Suprapubic skin (tissue), 4 donors: ENCODE data around the gene SPDYE16. TPM values are rescaled to one million over a fixed set of nuclear protein-coding genes. Genes with fewer than 3 reads are reported as not detected.
"Not testable (repeated sequence)": the region's sequence is repeated elsewhere in the genome, so short reads cannot be mapped to it uniquely, and the experiment has no call there.

Experiments
- DNase-seq, 2 donors: peaks; one replicate each; pipeline ENCODE4 v3.0.0-alpha.2; 2019; ENCODE audit warnings: low spot score in 2 of 2
- H3K27ac ChIP-seq: fragments of 200-600 bp; sonication (generic); one replicate; pipeline ENCODE4 v1.5.1; 2019
- H3K27me3 ChIP-seq: fragments of 200-600 bp; sonication (generic); one replicate; pipeline ENCODE4 v1.5.1; 2019
- H3K36me3 ChIP-seq: fragments of 200-600 bp; sonication (generic); one replicate; pipeline ENCODE4 v1.5.1; 2019
- H3K4me1 ChIP-seq: fragments of 200-600 bp; sonication (generic); one replicate; pipeline ENCODE4 v1.5.1; 2019
- H3K4me3 ChIP-seq: fragments of 200-600 bp; sonication (generic); one replicate; pipeline ENCODE4 v1.5.1; 2019; ENCODE audit warnings: mild to moderate bottlenecking
- H3K9me3 ChIP-seq: fragments of 200-600 bp; sonication (generic); one replicate; pipeline ENCODE4 v1.5.1; 2019
- WGBS: methylation state at CpG from one replicate; pipeline ENCODE4 v1.1.5; 2018; 5-methylcytosine and 5-hydroxymethylcytosine counted together
- total RNA-seq, 4 donors: library from RNA; depleted of rRNA; stranded (reverse); fragments of >200 nt; gene quantifications; one replicate each; pipeline ENCODE4 v1.1.0, GENCODE V29; 2016

The SPDYE16 gene
- total RNA-seq, 4 donors from 2014 or later, result 3.6 TPM; not detected in 3

DNA sequence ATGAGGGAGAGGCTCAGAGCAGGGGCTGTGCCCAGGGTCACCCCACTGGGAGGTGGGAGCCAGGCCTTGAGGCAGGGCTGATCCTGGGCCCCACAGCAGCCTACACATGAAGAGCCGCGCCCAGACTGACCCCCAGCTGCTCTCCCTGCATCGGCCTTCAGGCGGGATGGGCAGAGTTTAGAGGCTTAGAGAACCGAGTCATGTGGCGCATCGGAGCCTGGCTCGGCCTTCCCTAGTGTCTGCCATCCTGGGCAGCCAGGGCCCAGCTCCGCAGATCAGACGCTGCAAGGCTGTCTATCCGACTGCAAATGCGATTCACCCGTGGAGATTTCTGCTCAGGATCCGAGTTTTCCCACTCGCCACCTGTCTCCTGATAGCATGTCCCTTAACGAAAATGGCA lies 40.3 kb downstream of the SPDYE16 start:
- 91% methylated on average over 4 of the region's 16 CpGs for WGBS

DNA sequence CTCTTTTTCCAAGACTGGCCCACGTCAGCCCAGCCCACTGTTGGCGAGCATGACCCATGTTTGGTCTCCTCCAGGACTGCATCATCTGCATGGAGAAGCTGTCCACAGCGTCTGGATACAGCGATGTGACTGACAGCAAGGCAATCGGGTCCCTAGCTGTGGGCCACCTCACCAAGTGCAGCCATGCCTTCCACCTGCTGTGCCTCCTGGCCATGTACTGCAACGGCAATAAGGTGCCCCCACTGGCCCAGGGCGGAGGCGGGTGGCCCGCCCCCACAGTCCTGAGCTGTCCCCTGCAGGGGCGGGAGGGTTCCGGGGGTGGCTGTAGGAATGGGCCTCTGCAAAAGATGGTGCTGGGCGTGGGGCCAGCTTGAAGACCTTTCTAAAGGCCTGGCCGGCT lies 40.9 kb downstream of the SPDYE16 start:
- peak in 1 of 2 donors; percentile 53 for DNase-seq
- H3K9me3 ChIP-seq, result not testable (repeated sequence)

More for the DNA sequence above, 40.3 kb downstream of the SPDYE16 start:
- H3K4me3 ChIP-seq, H3K4me1 ChIP-seq, H3K27ac ChIP-seq, H3K9me3 ChIP-seq, DNase-seq, H3K27me3 ChIP-seq: not testable (repeated sequence)
- peaks cover 38% of the 10 kb centered on the region for H3K36me3 ChIP-seq

GRCh38 chr7:76499924-76500241 lies 43.2 kb downstream of the SPDYE16 start:
- DNase-seq, H3K27ac ChIP-seq, H3K4me1 ChIP-seq, H3K9me3 ChIP-seq, H3K4me3 ChIP-seq, H3K27me3 ChIP-seq: not testable (repeated sequence)
- 90% methylated on average over 4 of the region's 19 CpGs for WGBS
- peaks cover 19% of the 10 kb centered on the region for H3K36me3 ChIP-seq

More for the DNA sequence above, 40.9 kb downstream of the SPDYE16 start:
- H3K27me3 ChIP-seq, H3K4me3 ChIP-seq, H3K27ac ChIP-seq, H3K4me1 ChIP-seq: not testable (repeated sequence)
- peaks cover 38% of the 10 kb centered on the region for H3K36me3 ChIP-seq
- 78% methylated on average over 4 of the region's 13 CpGs for WGBS

DNA sequence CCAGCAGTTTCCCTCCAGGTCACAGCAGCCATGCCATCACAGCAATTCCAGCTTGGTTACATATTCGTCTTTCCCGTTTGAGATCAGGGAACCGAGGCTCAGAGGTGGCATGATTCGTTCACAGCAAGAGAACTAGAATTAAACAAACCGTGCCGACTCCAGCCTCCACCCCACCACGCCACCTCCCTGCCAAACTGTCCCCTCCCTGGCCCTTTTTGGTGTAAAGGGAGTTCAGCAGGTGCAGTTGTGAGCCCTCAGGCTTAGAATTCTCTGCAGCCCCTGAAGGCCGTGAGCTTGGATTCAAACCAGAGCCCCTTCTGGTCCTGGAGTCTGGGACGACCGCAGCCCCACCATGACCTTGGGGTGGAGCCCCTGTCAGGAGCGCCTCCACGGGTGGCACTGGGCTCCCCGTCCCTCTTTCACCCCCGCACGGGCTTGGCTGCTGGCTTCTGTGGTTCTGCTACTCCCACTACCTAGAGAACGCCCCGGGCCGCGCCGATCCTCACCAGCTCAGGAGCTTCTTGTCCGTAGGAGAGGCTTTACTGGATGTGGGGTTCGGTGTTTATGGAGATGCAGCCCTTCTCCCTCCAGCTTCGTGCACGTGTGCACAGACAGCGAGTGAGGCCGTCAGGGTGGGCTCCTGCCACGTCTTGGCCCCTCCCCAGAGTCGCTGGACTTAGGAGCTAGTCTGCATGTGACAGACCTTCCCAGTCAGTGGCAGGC lies 43.7 kb downstream of the SPDYE16 start:
- H3K27ac ChIP-seq, H3K4me1 ChIP-seq, H3K9me3 ChIP-seq, DNase-seq, H3K27me3 ChIP-seq, H3K4me3 ChIP-seq: not testable (repeated sequence)
- H3K36me3 ChIP-seq, result peaks cover 14% of the 10 kb centered on the region
- WGBS, result 77% methylated on average over 5 of the region's 28 CpGs

GRCh38 chr7:76498583-76499200 lies 44.4 kb downstream of the SPDYE16 start:
- DNase-seq, H3K27ac ChIP-seq, H3K9me3 ChIP-seq, H3K27me3 ChIP-seq, H3K4me1 ChIP-seq, H3K4me3 ChIP-seq: not testable (repeated sequence)
- peaks cover 13% of the 10 kb centered on the region for H3K36me3 ChIP-seq
- WGBS, result no CpG with 5 or more reads among the region's 10 CpGs

GRCh38 chr7:76497918-76498582 lies 45.0 kb downstream of the SPDYE16 start:
- H3K9me3 ChIP-seq, H3K27me3 ChIP-seq, H3K27ac ChIP-seq, H3K4me1 ChIP-seq, DNase-seq, H3K4me3 ChIP-seq: not testable (repeated sequence)
- H3K36me3 ChIP-seq, result peaks cover 11% of the 10 kb centered on the region
- WGBS, result no CpG with 5 or more reads among the region's 27 CpGs

DNA sequence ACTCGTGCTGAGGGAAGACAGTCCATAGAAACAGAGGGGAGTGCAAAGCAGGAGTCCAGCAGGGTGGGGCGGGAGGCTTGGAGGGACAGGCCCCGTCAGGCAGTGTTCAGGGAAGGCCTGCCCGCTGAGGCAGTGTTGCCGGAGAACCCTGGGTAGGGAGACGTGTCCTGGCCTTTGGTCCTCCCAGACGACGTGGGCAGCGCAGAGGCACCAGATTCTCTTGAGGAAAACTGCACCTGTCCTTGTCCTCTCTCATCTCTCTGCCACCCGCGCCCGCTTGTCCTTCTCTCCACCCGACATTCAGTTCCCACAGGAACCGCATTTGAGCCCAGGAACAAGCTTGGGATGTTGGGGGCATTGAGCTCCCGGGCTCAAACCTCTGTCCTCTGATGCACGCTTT lies 47.4 kb downstream of the SPDYE16 start:
- not testable (repeated sequence) for H3K27me3 ChIP-seq, H3K4me3 ChIP-seq, H3K9me3 ChIP-seq, H3K27ac ChIP-seq, DNase-seq, H3K4me1 ChIP-seq, H3K36me3 ChIP-seq
- no CpG with 5 or more reads among the region's 16 CpGs for WGBS

GRCh38 chr7:76492139-76492538 lies 51.0 kb downstream of the SPDYE16 start:
- H3K27me3 ChIP-seq, H3K4me1 ChIP-seq, H3K4me3 ChIP-seq, H3K27ac ChIP-seq, H3K36me3 ChIP-seq, H3K9me3 ChIP-seq, DNase-seq: not testable (repeated sequence)
- no CpG with 5 or more reads among the region's 10 CpGs for WGBS

DNA sequence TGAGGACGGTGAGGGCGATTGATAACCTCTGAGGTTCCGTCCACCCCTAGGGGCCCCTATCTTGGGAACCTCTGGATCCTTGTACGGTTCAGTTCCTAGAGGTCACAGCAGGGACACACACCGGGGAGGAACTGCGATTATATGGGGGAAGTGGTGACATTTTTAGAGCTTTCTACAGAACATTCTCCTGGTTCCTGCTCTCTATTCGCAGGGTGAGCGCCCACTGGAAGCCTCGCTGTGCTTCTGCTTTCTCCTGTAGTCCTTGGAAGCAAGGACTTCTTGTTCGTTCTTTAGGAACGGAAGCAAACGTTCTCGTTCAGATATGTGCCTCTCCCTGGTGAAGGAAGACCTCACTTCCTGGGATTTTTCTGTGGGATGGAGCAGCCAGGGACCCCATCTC lies 55.1 kb downstream of the SPDYE16 start:
- H3K27me3 ChIP-seq, H3K27ac ChIP-seq, H3K4me1 ChIP-seq, H3K4me3 ChIP-seq, H3K9me3 ChIP-seq, DNase-seq: not testable (repeated sequence)
- no CpG with 5 or more reads among the region's 13 CpGs for WGBS
- H3K36me3 ChIP-seq, result peaks cover 14% of the 10 kb centered on the region

DNA sequence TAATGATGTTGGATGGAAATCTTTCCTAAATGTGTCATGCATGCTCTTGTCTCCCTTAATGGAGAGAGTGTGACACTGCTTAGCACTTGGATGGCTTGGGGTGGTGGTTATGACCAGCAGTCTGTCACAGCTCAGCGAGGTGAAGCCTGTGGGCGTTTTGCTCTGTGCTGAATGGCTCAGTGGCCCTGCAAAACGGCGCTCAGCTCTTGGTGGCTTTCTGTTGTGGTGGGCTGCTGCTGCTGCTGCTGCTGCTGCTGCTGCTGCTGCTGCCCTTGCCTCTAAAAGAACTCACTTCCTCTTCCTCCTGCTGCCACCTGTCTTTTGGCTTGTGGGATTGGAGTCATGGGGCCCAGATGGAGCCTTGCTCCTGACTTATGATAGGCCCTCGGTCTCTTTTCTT lies 56.5 kb downstream of the SPDYE16 start:
- H3K4me1 ChIP-seq, H3K4me3 ChIP-seq, H3K9me3 ChIP-seq, H3K27ac ChIP-seq, DNase-seq, H3K27me3 ChIP-seq: not testable (repeated sequence)
- no CpG with 5 or more reads among the region's 5 CpGs for whole genome bisulfite sequencing
- H3K36me3 ChIP-seq, result peaks cover 18% of the 10 kb centered on the region

GRCh38 chr7:76485822-76486610 lies 57.1 kb downstream of the SPDYE16 start:
- DNase-seq, H3K4me3 ChIP-seq, H3K9me3 ChIP-seq, H3K27ac ChIP-seq, H3K27me3 ChIP-seq, H3K4me1 ChIP-seq: not testable (repeated sequence)
- H3K36me3 ChIP-seq, result peaks cover 24% of the 10 kb centered on the region
- no CpG with 5 or more reads among the region's 20 CpGs for WGBS

- WGBS, result no CpG with 5 or more reads among the region's 12 CpGs
Observed at GRCh38 chr7:76484456-76484855, 58.6 kb downstream of the SPDYE16 start.

DNA sequence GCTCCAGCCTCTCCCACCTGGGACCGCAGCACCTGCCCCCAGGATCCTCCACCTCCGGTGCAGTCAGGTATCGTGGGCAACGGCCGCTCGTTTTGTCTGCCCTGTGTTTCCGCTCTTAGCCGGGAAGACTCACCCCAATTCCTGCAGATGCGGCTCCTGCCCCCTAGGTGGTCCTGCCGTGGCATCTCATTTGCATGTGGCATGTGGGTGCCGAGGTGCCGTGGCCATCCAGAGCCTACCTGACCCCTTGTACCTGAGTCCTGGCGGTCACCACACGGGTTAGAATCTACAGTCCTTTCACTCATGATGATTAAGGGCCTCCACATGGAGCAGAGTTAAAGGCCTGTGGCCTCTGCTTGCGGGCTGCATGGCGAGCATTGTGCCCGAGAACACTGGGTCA lies 60.0 kb downstream of the SPDYE16 start:
- not testable (repeated sequence) for H3K4me1 ChIP-seq, H3K27ac ChIP-seq
- 94% methylated on average over 10 of the region's 17 CpGs for WGBS

More at GRCh38 chr7:76484456-76484855, 58.6 kb downstream of the SPDYE16 start:
- not testable (repeated sequence) for H3K27me3 ChIP-seq, H3K4me3 ChIP-seq, H3K4me1 ChIP-seq, DNase-seq, H3K27ac ChIP-seq, H3K9me3 ChIP-seq
- peaks cover 32% of the 10 kb centered on the region for H3K36me3 ChIP-seq

DNA sequence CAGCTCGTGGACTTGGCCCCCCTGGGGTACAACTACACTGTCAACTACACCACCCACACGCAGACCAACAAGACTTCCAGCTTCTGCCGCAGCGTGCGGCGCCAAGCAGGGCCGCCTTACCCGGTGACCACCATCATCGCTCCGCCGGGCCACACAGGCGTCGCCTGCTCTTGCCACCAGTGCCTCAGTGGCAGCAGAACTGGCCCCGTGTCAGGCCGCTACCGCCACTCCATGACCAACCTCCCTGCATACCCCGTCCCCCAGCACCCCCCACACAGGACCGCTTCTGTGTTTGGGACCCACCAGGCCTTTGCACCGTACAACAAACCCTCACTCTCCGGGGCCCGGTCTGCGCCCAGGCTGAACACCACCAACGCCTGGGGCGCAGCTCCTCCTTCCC lies 60.4 kb downstream of the SPDYE16 start:
- H3K27ac ChIP-seq, H3K9me3 ChIP-seq, H3K4me1 ChIP-seq, DNase-seq, H3K4me3 ChIP-seq, H3K27me3 ChIP-seq: not testable (repeated sequence)
- H3K36me3 ChIP-seq, result peaks cover 32% of the 10 kb centered on the region
- 98% methylated on average over 18 of the region's 24 CpGs for WGBS

More for the DNA sequence above, 60.0 kb downstream of the SPDYE16 start:
- H3K36me3 ChIP-seq, result peaks cover 32% of the 10 kb centered on the region
- not testable (repeated sequence) for H3K9me3 ChIP-seq, H3K27me3 ChIP-seq, H3K4me3 ChIP-seq, DNase-seq
